HCT116 (cell line): ENCODE data around the gene TLE5. TPM values are rescaled to one million over a fixed set of nuclear protein-coding genes. Genes with fewer than 3 reads are reported as not detected.

ENCODE experiments used
- ATAC-seq: fragments of 200-7000 bp; cut with Tn5 transposase; 2 replicates; pipeline ENCODE4 v1.9.1; 2020; ENCODE audit warnings: mild to moderate bottlenecking, moderate library complexity
- BruUV-seq: library from RNA; stranded (reverse); fragments of 400-500 nt; replicated peaks from 2 replicates; lab custom pipeline; 2021; lab: Mats Ljungman, UMichigan
- CTCF ChIA-PET: fragments of 300-600 bp; sonication (Branson Sonifier 250); formaldehyde crosslinking; loops from one replicate; lab custom pipeline; 2021; ENCODE audit warnings: antibody characterized with exemption; lab: Charles Lee
- POLR2A ChIA-PET: fragments of 300-600, 350-600 bp; sonication (Branson Sonifier 250); formaldehyde crosslinking; loops from one replicate; lab custom pipeline; 2021; ENCODE audit warnings: antibody characterized with exemption; lab: Charles Lee
- RAD21 ChIA-PET, 2 experiments: fragments of 300-600 bp; sonication (Branson Sonifier 250); formaldehyde crosslinking; loops; one replicate each; lab custom pipeline; 2023; ENCODE audit warnings: low total read pairs in 2 of 2; ENCODE audit not compliant: uncharacterized antibody in 2 of 2, unreplicated experiment in 2 of 2, low non-redundant PET in 1 of 2; lab: Charles Lee
- DNase-seq: peaks from one replicate; pipeline ENCODE4 v3.0.0-alpha.2; 2010; ENCODE audit warnings: low read depth, low spot score
- H2AFZ ChIP-seq: fragments of 200-600 bp; shearing (Covaris generic), sonication (generic); 2 replicates; pipeline ENCODE4 v1.6.1; 2017; ENCODE audit warnings: low read depth, mixed run types, mixed read lengths, antibody characterized with exemption, low read length; ENCODE audit not compliant: poor library complexity, severe bottlenecking
- H3K27ac ChIP-seq: 2 replicates; pipeline ENCODE4 v1.5.1; 2012; ENCODE audit warnings: low read depth, low read length
- H3K27me3 ChIP-seq: fragments of 200-600 bp; sonication (generic); 2 replicates; pipeline ENCODE4 v1.6.1; 2016; ENCODE audit warnings: mixed run types, low read length, mixed read lengths; ENCODE audit not compliant: insufficient read depth
- H3K36me3 ChIP-seq, 2 experiments: fragments of 200-500 bp in 1 of 2; fragments of 200-600 bp in 1 of 2; sonication (Bioruptor generic) in 1 of 2; sonication (generic) in 1 of 2; 2 replicates each; pipeline versions ENCODE4 v1.5.1 to v1.6.1; 2014 to 2016; ENCODE audit warnings: low read length in 2 of 2, inconsistent platforms in 1 of 2, mixed read lengths in 1 of 2, mixed run types in 1 of 2; ENCODE audit not compliant: insufficient read depth in 2 of 2, control insufficient read depth in 1 of 2
- H3K4me1 ChIP-seq, 2 experiments: fragments of 200-600 bp in 1 of 2; sonication (generic) in 1 of 2; 2 replicates each; pipeline versions ENCODE4 v1.5.1 to v1.6.1; 2012 to 2017; ENCODE audit warnings: low read length in 2 of 2, inconsistent platforms in 1 of 2, mild to moderate bottlenecking in 1 of 2, mixed read lengths in 1 of 2, mixed run types in 1 of 2, moderate library complexity in 1 of 2; ENCODE audit not compliant: insufficient read depth in 2 of 2, control insufficient read depth in 1 of 2
- H3K4me2 ChIP-seq: fragments of 200-600 bp; sonication (generic); 2 replicates; pipeline ENCODE4 v1.6.1; 2017; ENCODE audit warnings: mixed run types, low read length, mixed read lengths
- H3K4me3 ChIP-seq, 2 experiments: fragments of 200-600 bp in 1 of 2; sonication (generic) in 1 of 2; replicated peaks in 1 of 2; 2 replicates each; pipeline ENCODE4 v1.5.1; 2011 to 2016; ENCODE audit warnings: low read length in 2 of 2, control low read depth in 1 of 2, low read depth in 1 of 2, mild to moderate bottlenecking in 1 of 2, mixed read lengths in 1 of 2, mixed run types in 1 of 2
- H3K79me2 ChIP-seq: fragments of 200-600 bp; sonication (generic); 2 replicates; pipeline ENCODE4 v1.6.1; 2017; ENCODE audit warnings: mild to moderate bottlenecking, mixed run types, low read length, moderate library complexity, mixed read lengths; ENCODE audit not compliant: insufficient read depth
- H3K9ac ChIP-seq: fragments of 200-600 bp; sonication (generic); 2 replicates; pipeline ENCODE4 v1.6.1; 2016; ENCODE audit warnings: low read length, mixed read lengths
- H3K9me2 ChIP-seq: fragments of 200-600 bp; sonication (generic), shearing (Covaris generic); 2 replicates; pipeline ENCODE4 v1.6.1; 2017; ENCODE audit warnings: mixed run types, mild to moderate bottlenecking, moderate library complexity; ENCODE audit not compliant: insufficient read depth
- H3K9me3 ChIP-seq, 2 experiments: fragments of 200-500 bp in 1 of 2; fragments of 200-600 bp in 1 of 2; sonication (Bioruptor generic) in 1 of 2; sonication (generic) in 1 of 2; 2 replicates each; pipeline ENCODE4 v1.6.1; 2014 to 2017; ENCODE audit warnings: low read length in 2 of 2, mixed read lengths in 2 of 2, inconsistent platforms in 1 of 2, low read depth in 1 of 2, mild to moderate bottlenecking in 1 of 2, mixed run types in 1 of 2, moderate library complexity in 1 of 2; ENCODE audit not compliant: control insufficient read depth in 1 of 2, insufficient read depth in 1 of 2
- H4K20me1 ChIP-seq: fragments of 200-600 bp; sonication (generic), shearing (Covaris generic); 2 replicates; pipeline ENCODE4 v1.6.1; 2017; ENCODE audit warnings: mixed run types, mild to moderate bottlenecking, moderate library complexity; ENCODE audit not compliant: insufficient read depth
- ELF1 ChIP-seq: IDR thresholded peaks from 2 replicates; pipeline ENCODE4 v1.6.1; 2012; ENCODE audit warnings: low read depth, borderline replicate concordance
- EZH2 ChIP-seq: fragments of 200-600 bp; sonication (generic); IDR thresholded peaks from 2 replicates; pipeline ENCODE4 v1.6.1; 2017; ENCODE audit warnings: antibody characterized with exemption, mixed run types
- POLR2A ChIP-seq: IDR thresholded peaks from 2 replicates; pipeline ENCODE4 v1.7.0; 2011; ENCODE audit warnings: borderline replicate concordance; ENCODE audit not compliant: insufficient read depth, insufficient read length; ENCODE audit errors: extremely low read depth
- POLR2AphosphoS5 ChIP-seq: IDR thresholded peaks from 2 replicates; pipeline ENCODE4 v1.6.1; 2011; ENCODE audit warnings: mild to moderate bottlenecking, low read depth, low read length, moderate library complexity
- SP1 ChIP-seq: IDR thresholded peaks from 2 replicates; pipeline ENCODE4 v1.6.1; 2012; ENCODE audit warnings: low read depth
- SRF ChIP-seq: IDR thresholded peaks from 2 replicates; pipeline ENCODE4 v1.6.1; 2012; ENCODE audit warnings: low read depth
- YY1 ChIP-seq: IDR thresholded peaks from 2 replicates; pipeline ENCODE4 v1.6.1; 2011; ENCODE audit warnings: low read length, low read depth, moderate library complexity, mild to moderate bottlenecking; ENCODE audit not compliant: insufficient replicate concordance; ENCODE audit errors: extremely low read depth
- ZFX ChIP-seq: fragments of 450-650 bp; IDR thresholded peaks from 2 replicates; pipeline ENCODE4 v1.6.1; 2017
- intact Hi-C: fragments of 100-400 bp; cut with micrococcal nuclease; formaldehyde crosslinking; loops from 2 replicates; pipeline ENCODE4 v1.10.0; 2022
- total RNA-seq: library from RNA; stranded (reverse); gene quantifications from one replicate; pipeline ENCODE4 v1.2.1, GENCODE V29; 2021; ENCODE audit not compliant: unreplicated experiment
- TF ChIP-seq, protein P1 (sequence below), 3 experiments: fragments of 200-600 bp in 1 of 3; sonication (generic) in 1 of 3; IDR thresholded peaks in 2 of 3; conservative IDR thresholded peaks in 1 of 3; 2 replicates each; pipeline ENCODE4 v1.5.1; 2012 to 2017; ENCODE audit warnings: low read depth in 2 of 3, low read length in 2 of 3, antibody characterized with exemption in 1 of 3, borderline replicate concordance in 1 of 3, control low read depth in 1 of 3, mild to moderate bottlenecking in 1 of 3, mixed read lengths in 1 of 3, mixed run types in 1 of 3, moderate library complexity in 1 of 3; ENCODE audit not compliant: insufficient read depth in 1 of 3

Gene TLE5
- total RNA-seq, 1 experiment from 2014 or later, result 263 TPM

DNA sequence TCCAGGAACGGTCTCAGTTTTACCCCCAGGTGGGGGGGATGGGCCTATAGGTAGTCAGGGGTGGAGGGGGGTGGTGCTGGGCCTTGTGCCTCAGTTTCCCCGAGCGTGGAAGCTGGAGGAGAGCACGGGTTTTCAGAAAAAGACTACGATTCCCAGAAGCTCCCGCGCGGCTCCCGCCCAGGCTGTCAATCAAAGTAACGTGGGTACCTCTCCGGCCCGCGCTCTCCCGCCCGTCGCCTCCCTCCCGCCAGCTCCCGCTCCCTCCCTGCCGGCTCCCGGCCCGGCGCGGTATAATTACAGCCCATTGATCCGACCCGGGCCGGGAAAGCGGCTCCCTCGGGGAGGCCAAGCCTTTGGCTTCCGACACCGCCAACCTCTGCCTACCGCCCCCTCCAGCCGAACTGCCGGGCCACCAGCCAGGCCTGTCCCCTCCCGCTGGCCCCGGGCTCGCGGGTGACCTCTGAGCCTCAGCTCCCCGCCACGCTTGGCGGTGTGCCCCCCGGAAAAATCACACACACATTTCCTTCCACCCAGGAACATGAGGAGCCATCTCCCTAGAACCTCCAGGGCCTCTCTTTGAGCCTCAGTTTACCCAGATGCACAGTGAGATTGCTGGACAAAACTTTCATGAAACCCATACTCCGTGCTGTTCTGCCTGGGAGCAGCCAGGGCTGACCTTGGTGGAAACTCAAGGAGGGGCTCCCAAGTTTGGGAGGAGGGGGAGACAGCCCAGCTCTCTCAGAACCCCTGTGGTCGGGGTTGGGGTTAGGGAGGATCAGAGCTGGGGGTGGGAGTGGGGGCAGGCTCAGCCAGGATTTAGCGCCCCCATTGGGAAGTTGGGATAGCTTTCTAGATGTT is 25.9 kb downstream of the TLE5 start (continued):
- no peak for TF ChIP-seq EZH2
- TF ChIP-seq, protein P1, sequence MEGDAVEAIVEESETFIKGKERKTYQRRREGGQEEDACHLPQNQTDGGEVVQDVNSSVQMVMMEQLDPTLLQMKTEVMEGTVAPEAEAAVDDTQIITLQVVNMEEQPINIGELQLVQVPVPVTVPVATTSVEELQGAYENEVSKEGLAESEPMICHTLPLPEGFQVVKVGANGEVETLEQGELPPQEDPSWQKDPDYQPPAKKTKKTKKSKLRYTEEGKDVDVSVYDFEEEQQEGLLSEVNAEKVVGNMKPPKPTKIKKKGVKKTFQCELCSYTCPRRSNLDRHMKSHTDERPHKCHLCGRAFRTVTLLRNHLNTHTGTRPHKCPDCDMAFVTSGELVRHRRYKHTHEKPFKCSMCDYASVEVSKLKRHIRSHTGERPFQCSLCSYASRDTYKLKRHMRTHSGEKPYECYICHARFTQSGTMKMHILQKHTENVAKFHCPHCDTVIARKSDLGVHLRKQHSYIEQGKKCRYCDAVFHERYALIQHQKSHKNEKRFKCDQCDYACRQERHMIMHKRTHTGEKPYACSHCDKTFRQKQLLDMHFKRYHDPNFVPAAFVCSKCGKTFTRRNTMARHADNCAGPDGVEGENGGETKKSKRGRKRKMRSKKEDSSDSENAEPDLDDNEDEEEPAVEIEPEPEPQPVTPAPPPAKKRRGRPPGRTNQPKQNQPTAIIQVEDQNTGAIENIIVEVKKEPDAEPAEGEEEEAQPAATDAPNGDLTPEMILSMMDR (IDR thresholded peaks at IDR 0.05 in 2 of 3, conservative IDR thresholded peaks at IDR 0.05 in 1 of 3; ENCODE audit: borderline replicate concordance in 1 of 3, insufficient read depth in 1 of 3, low read depth in 2 of 3, low read length in 2 of 3), result peak in 2 of 3 experiments; percentile 22 to 51; a peak in 2 of 6 replicates

DNA sequence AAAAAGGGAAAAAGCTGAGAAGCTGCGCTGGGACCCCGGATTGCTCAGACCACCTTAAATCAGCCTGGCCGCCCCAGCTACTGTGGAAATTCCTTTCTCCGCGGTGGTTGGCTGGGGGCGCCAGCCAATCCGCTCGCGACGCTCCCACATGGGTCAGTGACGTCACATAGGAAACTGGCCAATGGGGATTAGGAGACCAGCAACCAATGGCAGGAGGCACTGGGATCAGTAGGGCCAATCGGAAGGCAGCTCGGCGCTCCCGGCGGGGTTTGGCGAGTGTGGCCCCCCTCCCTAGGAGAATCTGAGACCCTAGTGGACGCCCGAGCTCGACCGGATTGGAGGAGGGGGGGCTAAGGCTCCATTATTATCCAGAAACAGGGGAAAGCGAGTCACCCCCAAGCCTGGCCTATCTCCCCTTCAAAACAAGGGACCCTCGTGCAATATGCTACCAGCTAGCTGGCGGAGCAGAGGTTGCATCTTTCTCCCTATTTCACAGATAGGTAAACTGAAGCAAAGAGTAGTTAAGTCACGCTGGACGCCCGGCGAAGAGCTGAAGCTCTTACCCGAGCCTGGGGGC is 26.7 kb downstream of the TLE5 start:
- BruUV-seq, result no TSS peak
- Histone ChIP-seq H3K27ac (peak overlapping the region; percentile 94), H3K9me3 (no peaks in the 10 kb centered on the region), H3K4me3 (peak overlapping the region; percentile 53 to 70), H3K4me2 (peak overlapping the region; percentile 98), H3K36me3 (no peaks in the 10 kb centered on the region), H3K27me3 (no peaks in the 10 kb centered on the region; the same call in 1 of the 2 replicates), H3K9ac (peak overlapping the region; percentile 75), H3K79me2 (no peaks in the 10 kb centered on the region), H3K9me2 (no peaks in the 10 kb centered on the region), H2AFZ (peak overlapping the region; percentile 98), H3K4me1 (peaks cover 34 to 61% of the 10 kb centered on the region in 2 experiments), H4K20me1 (no peaks in the 10 kb centered on the region)
- ChIA-PET CTCF (interaction anchor here (0.6 to 2.0 kb wide), 12 partner anchors 10 to 952 kb away, joined by 3 to 20 read pairs (median 5); no protein-coding TSS in a partner anchor), POLR2A (interaction anchor here (0.6 to 1.6 kb wide), 9 partner anchors 17 to 249 kb away, joined by 3 to 8 read pairs (median 3); no protein-coding TSS in a partner anchor), RAD21 (interaction anchor here (0.6 to 1.4 kb wide), 5 partner anchors 20 to 85 kb away, joined by 3 to 4 read pairs (median 4); no protein-coding TSS in a partner anchor)
- intact Hi-C loops, result no loop called here
- peak; percentile 99 for DNase-seq
- peak; percentile 81 for TF ChIP-seq POLR2AphosphoS5
- TF ChIP-seq SP1, result peak; percentile 96
- TF ChIP-seq POLR2A, result peak; percentile 28
- TF ChIP-seq YY1, result no peak
- TF ChIP-seq SRF, result no peak
- TF ChIP-seq ZFX, result no peak
- no peak for TF ChIP-seq ELF1
- peak; percentile 82 for ATAC-seq
